Liver (tissue), 9 donors: ENCODE results near the gene GFRA1. TPM values are rescaled to one million over a fixed set of nuclear protein-coding genes. Genes with fewer than 3 reads are reported as not detected.

Source experiments
- DNase-seq: peaks from one replicate; pipeline ENCODE4 v3.0.0-alpha.2; 2017; ENCODE audit warnings: low spot score
- H3K27ac ChIP-seq, 2 donors: one replicate each; pipeline ENCODE4 v1.7.0; 2013; ENCODE audit warnings: inconsistent platforms in 2 of 2, low read length in 2 of 2, control low read depth in 1 of 2, low read depth in 1 of 2, mild to moderate bottlenecking in 1 of 2
- H3K27me3 ChIP-seq, 4 donors: one replicate each; pipeline versions ENCODE4 v1.6.1 to v1.7.0; 2013; ENCODE audit warnings: low read length in 3 of 4, inconsistent platforms in 1 of 4, mild to moderate bottlenecking in 1 of 4, moderate library complexity in 1 of 4; ENCODE audit not compliant: control insufficient read depth in 4 of 4, insufficient read depth in 4 of 4
- H3K36me3 ChIP-seq, 4 donors: one replicate each; pipeline versions ENCODE4 v1.6.1 to v1.7.0; 2013; ENCODE audit warnings: low read length in 3 of 4, mild to moderate bottlenecking in 3 of 4, low read depth in 1 of 4, moderate library complexity in 1 of 4; ENCODE audit not compliant: control insufficient read depth in 4 of 4, insufficient read depth in 3 of 4
- H3K4me1 ChIP-seq, 4 donors: one replicate each; pipeline versions ENCODE4 v1.6.1 to v1.7.0; 2013; ENCODE audit warnings: low read length in 3 of 4, mild to moderate bottlenecking in 3 of 4, moderate library complexity in 1 of 4; ENCODE audit not compliant: control insufficient read depth in 4 of 4, insufficient read depth in 4 of 4
- H3K4me3 ChIP-seq, 3 donors: one replicate each; pipeline versions ENCODE4 v1.6.1 to v1.7.0; 2013; ENCODE audit warnings: low read length in 3 of 3, control low read depth in 1 of 3, low read depth in 1 of 3, mild to moderate bottlenecking in 1 of 3
- H3K9ac ChIP-seq, 2 donors: one replicate each; pipeline ENCODE4 v1.7.0; 2013; ENCODE audit warnings: low read length in 2 of 2, mild to moderate bottlenecking in 2 of 2, moderate library complexity in 2 of 2, control low read depth in 1 of 2, low read depth in 1 of 2
- H3K9me3 ChIP-seq, 4 donors: one replicate each; pipeline versions ENCODE4 v1.6.1 to v1.7.0; 2013; ENCODE audit warnings: low read length in 3 of 4; ENCODE audit not compliant: control insufficient read depth in 4 of 4
- EGR1 ChIP-seq, 2 donors: IDR thresholded peaks; 2 replicates each; pipeline ENCODE4 v1.6.1; 2016 to 2018; ENCODE audit warnings: antibody characterized with exemption in 2 of 2, low read depth in 2 of 2
- FOXA1 ChIP-seq: IDR thresholded peaks from 2 replicates; pipeline ENCODE4 v1.6.1; 2016; ENCODE audit warnings: antibody characterized with exemption
- FOXA2 ChIP-seq: IDR thresholded peaks from 2 replicates; pipeline ENCODE4 v1.6.1; 2016; ENCODE audit warnings: antibody characterized with exemption
- GABPA ChIP-seq, 2 donors: IDR thresholded peaks in 1 of 2; conservative IDR thresholded peaks in 1 of 2; 2 replicates each; pipeline ENCODE4 v1.6.1; 2016; ENCODE audit warnings: antibody characterized with exemption in 2 of 2, mild to moderate bottlenecking in 1 of 2, moderate library complexity in 1 of 2
- HNF4A ChIP-seq, 2 donors: conservative IDR thresholded peaks; 2 replicates each; pipeline ENCODE4 v1.6.1; 2016; ENCODE audit warnings: antibody characterized with exemption in 2 of 2, mild to moderate bottlenecking in 2 of 2
- HNF4G ChIP-seq: IDR thresholded peaks from 2 replicates; pipeline ENCODE4 v1.6.1; 2016; ENCODE audit warnings: antibody characterized with exemption
- JUND ChIP-seq, 2 donors: IDR thresholded peaks; 2 replicates each; pipeline ENCODE4 v1.6.1; 2016; ENCODE audit warnings: antibody characterized with exemption in 2 of 2
- NR2F2 ChIP-seq: IDR thresholded peaks from 2 replicates; pipeline ENCODE4 v1.6.1; 2016; ENCODE audit warnings: antibody characterized with exemption
- RAD21 ChIP-seq, 2 donors: IDR thresholded peaks; 2 replicates each; pipeline ENCODE4 v1.6.1; 2016; ENCODE audit warnings: antibody characterized with exemption in 2 of 2, mild to moderate bottlenecking in 2 of 2
- RXRA ChIP-seq, 2 donors: IDR thresholded peaks; 2 replicates each; pipeline ENCODE4 v1.6.1; 2017 to 2018; ENCODE audit warnings: antibody characterized with exemption in 2 of 2, mild to moderate bottlenecking in 1 of 2
- SP1 ChIP-seq: IDR thresholded peaks from 2 replicates; pipeline ENCODE4 v1.6.1; 2018; ENCODE audit warnings: antibody characterized with exemption, mild to moderate bottlenecking
- TAF1 ChIP-seq: conservative IDR thresholded peaks from 2 replicates; pipeline ENCODE4 v1.6.1; 2016; ENCODE audit warnings: antibody characterized with exemption, mild to moderate bottlenecking
- YY1 ChIP-seq: IDR thresholded peaks from 2 replicates; pipeline ENCODE4 v1.6.1; 2016; ENCODE audit warnings: antibody characterized with exemption, mild to moderate bottlenecking
- WGBS: extraction: QIAGEN DNeasy Blood & Tissue Kit; methylation state at CpG from one replicate; pipeline ENCODE4 v1.1.7; 2013; 5-methylcytosine and 5-hydroxymethylcytosine counted together
- polyA plus RNA-seq, 2 donors: library from polyadenylated mRNA; stranded (reverse) in 1 of 2; unstranded in 1 of 2; fragments of 200-250 nt in 1 of 2; fragments of >200 nt in 1 of 2; fragmentation: Nextera tagmentation in 1 of 2; extraction: Ambion mirVana in 1 of 2; gene quantifications; one replicate each; pipeline versions ENCODE4 v1.2.1 to v1.2.3, GENCODE V29; 2013 to 2015
- total RNA-seq, 2 donors: library from RNA; depleted of rRNA; stranded (reverse); fragments of >200 nt; gene quantifications; one replicate each; pipeline ENCODE4 v1.2.3, GENCODE V29; 2014
- TF ChIP-seq, protein P1 (sequence below): IDR thresholded peaks from 2 replicates; pipeline ENCODE4 v1.6.1; 2016; ENCODE audit warnings: antibody characterized with exemption
- TF ChIP-seq, protein P2 (sequence below): IDR thresholded peaks from 2 replicates; pipeline ENCODE4 v1.6.1; 2016; ENCODE audit warnings: antibody characterized with exemption
- TF ChIP-seq, protein P3 (sequence below): IDR thresholded peaks from 2 replicates; pipeline ENCODE4 v1.6.1; 2016; ENCODE audit warnings: antibody characterized with exemption, mild to moderate bottlenecking
- TF ChIP-seq, protein P4 (sequence below): fragments of 150-350 bp; IDR thresholded peaks from 2 replicates; pipeline ENCODE4 v1.5.1; 2017; ENCODE audit warnings: improper control_type of control experiment, low read depth, low read length; ENCODE audit not compliant: missing input control
- TF ChIP-seq, protein P5 (sequence below): IDR thresholded peaks from 2 replicates; pipeline ENCODE4 v1.6.1; 2016; ENCODE audit warnings: antibody characterized with exemption
- donor health status: healthy.
- donor health status: healthy.
- donor health status: healthy.
- donor health status: healthy.
- donor health status: healthy.

GFRA1 gene
- total and polyA plus RNA-seq, 4 donors = 14.2 to 53.6 (median 17.8) TPM

DNA sequence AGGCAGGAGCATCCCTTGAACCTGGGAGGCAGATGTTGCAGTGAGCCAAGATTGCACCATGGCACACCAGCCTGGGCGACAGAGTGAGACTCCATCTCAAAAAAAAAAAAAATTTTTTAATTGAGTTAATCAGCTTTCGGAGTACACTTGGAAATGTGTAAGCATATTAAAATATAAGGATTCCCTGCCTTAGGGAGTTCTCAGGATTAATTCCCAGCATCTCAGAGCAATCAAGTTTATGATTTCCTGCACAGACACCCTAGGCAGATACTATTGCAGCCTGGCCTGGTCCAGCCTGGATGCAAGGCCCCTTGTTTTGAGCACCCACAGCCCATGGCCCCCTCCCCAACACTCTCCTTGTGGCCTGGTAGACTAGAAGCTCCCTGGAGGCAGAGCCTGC is 39.8 kb downstream of the GFRA1 start:
- Histone ChIP-seq H3K9me3 (no peaks in the 10 kb centered on the region), H3K4me3 (no peak overlapping the region), H3K9ac (no peak overlapping the region), H3K27me3 (no peaks in the 10 kb centered on the region), H3K36me3 (no peaks in the 10 kb centered on the region), H3K4me1 (peaks cover 0 to 15% (median 7%) of the 10 kb centered on the region in 4 donors), H3K27ac (no peak overlapping the region)
- 95% methylated on average over 2 of the region's 2 CpGs for WGBS
- TF ChIP-seq, protein P1, sequence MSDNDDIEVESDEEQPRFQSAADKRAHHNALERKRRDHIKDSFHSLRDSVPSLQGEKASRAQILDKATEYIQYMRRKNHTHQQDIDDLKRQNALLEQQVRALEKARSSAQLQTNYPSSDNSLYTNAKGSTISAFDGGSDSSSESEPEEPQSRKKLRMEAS = no peak
- TF ChIP-seq GABPA (IDR thresholded peaks at IDR 0.05 in 1 of 2, conservative IDR thresholded peaks at IDR 0.05 in 1 of 2) (no peak), RXRA (IDR thresholded peaks at IDR 0.05) (no peak)
- no peak for DNase-seq

DNA sequence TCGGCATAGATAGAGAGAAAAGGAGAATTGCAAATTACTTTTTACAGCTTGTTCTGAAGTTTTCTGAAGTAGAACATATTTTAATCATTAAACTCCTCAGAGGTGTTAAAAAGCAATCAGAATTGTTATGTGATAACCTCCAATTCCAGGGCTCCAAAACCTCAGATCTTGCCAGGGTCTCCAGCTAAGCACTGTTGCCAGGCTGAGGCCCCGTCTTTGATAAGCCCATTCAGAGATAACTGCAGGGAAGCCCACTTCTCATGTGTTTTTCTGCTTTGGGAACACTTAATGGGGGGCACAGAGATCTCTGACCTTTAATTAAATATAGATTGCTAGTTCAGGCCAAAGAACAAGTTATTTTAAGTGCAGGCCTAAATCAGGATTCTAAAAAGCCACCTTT is 40.4 kb downstream of the GFRA1 start:
- no peak for DNase-seq
- no peak overlapping the region for H3K27ac ChIP-seq
- TF ChIP-seq SP1 (no peak), FOXA1 (no peak), RAD21 (IDR thresholded peaks at IDR 0.05) (no peak), HNF4A (conservative IDR thresholded peaks at IDR 0.05) (no peak), TAF1 (no peak), FOXA2 (no peak), GABPA (IDR thresholded peaks at IDR 0.05 in 1 of 2, conservative IDR thresholded peaks at IDR 0.05 in 1 of 2) (no peak), EGR1 (IDR thresholded peaks at IDR 0.05; ENCODE audit: low read depth in 2 of 2) (no peak), RXRA (IDR thresholded peaks at IDR 0.05) (no peak), NR2F2 (no peak), JUND (IDR thresholded peaks at IDR 0.05) (no peak), HNF4G (no peak), YY1 (no peak)
- TF ChIP-seq, protein P2, sequence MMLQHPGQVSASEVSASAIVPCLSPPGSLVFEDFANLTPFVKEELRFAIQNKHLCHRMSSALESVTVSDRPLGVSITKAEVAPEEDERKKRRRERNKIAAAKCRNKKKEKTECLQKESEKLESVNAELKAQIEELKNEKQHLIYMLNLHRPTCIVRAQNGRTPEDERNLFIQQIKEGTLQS = no peak
- TF ChIP-seq, protein P3, sequence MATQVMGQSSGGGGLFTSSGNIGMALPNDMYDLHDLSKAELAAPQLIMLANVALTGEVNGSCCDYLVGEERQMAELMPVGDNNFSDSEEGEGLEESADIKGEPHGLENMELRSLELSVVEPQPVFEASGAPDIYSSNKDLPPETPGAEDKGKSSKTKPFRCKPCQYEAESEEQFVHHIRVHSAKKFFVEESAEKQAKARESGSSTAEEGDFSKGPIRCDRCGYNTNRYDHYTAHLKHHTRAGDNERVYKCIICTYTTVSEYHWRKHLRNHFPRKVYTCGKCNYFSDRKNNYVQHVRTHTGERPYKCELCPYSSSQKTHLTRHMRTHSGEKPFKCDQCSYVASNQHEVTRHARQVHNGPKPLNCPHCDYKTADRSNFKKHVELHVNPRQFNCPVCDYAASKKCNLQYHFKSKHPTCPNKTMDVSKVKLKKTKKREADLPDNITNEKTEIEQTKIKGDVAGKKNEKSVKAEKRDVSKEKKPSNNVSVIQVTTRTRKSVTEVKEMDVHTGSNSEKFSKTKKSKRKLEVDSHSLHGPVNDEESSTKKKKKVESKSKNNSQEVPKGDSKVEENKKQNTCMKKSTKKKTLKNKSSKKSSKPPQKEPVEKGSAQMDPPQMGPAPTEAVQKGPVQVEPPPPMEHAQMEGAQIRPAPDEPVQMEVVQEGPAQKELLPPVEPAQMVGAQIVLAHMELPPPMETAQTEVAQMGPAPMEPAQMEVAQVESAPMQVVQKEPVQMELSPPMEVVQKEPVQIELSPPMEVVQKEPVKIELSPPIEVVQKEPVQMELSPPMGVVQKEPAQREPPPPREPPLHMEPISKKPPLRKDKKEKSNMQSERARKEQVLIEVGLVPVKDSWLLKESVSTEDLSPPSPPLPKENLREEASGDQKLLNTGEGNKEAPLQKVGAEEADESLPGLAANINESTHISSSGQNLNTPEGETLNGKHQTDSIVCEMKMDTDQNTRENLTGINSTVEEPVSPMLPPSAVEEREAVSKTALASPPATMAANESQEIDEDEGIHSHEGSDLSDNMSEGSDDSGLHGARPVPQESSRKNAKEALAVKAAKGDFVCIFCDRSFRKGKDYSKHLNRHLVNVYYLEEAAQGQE = no peak
- TF ChIP-seq, protein P4, sequence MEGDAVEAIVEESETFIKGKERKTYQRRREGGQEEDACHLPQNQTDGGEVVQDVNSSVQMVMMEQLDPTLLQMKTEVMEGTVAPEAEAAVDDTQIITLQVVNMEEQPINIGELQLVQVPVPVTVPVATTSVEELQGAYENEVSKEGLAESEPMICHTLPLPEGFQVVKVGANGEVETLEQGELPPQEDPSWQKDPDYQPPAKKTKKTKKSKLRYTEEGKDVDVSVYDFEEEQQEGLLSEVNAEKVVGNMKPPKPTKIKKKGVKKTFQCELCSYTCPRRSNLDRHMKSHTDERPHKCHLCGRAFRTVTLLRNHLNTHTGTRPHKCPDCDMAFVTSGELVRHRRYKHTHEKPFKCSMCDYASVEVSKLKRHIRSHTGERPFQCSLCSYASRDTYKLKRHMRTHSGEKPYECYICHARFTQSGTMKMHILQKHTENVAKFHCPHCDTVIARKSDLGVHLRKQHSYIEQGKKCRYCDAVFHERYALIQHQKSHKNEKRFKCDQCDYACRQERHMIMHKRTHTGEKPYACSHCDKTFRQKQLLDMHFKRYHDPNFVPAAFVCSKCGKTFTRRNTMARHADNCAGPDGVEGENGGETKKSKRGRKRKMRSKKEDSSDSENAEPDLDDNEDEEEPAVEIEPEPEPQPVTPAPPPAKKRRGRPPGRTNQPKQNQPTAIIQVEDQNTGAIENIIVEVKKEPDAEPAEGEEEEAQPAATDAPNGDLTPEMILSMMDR = no peak
- TF ChIP-seq, protein P1 = no peak
- TF ChIP-seq, protein P5, sequence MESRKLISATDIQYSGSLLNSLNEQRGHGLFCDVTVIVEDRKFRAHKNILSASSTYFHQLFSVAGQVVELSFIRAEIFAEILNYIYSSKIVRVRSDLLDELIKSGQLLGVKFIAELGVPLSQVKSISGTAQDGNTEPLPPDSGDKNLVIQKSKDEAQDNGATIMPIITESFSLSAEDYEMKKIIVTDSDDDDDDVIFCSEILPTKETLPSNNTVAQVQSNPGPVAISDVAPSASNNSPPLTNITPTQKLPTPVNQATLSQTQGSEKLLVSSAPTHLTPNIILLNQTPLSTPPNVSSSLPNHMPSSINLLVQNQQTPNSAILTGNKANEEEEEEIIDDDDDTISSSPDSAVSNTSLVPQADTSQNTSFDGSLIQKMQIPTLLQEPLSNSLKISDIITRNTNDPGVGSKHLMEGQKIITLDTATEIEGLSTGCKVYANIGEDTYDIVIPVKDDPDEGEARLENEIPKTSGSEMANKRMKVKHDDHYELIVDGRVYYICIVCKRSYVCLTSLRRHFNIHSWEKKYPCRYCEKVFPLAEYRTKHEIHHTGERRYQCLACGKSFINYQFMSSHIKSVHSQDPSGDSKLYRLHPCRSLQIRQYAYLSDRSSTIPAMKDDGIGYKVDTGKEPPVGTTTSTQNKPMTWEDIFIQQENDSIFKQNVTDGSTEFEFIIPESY = no peak

More for the DNA sequence above, 40.4 kb downstream of the GFRA1 start:
- H3K9ac ChIP-seq = no peak overlapping the region
- no peak overlapping the region for H3K4me3 ChIP-seq
- peaks cover 0 to 9% (median 3%) of the 10 kb centered on the region in 4 donors for H3K4me1 ChIP-seq
- WGBS = 66% methylated on average over 2 of the region's 2 CpGs
- H3K36me3 ChIP-seq = no peaks in the 10 kb centered on the region
- no peaks in the 10 kb centered on the region for H3K27me3 ChIP-seq
- H3K9me3 ChIP-seq = no peaks in the 10 kb centered on the region
